HG03280 (cell line): Measurements from ENCODE around the gene DAAM2.

Experiments
- ATAC-seq: cut with Tn5 transposase; IDR thresholded peaks from one replicate; pipeline ENCODE4 v1.9.1; 2021; ENCODE audit warnings: mild to moderate bottlenecking, moderate library complexity; ENCODE audit not compliant: unreplicated experiment

Gene DAAM2

GRCh38 chr6:39904946-39905639 lies 112.9 kb downstream of the DAAM2 start:
- no peak for ATAC-seq

GRCh38 chr6:39905640-39905975 lies 113.4 kb downstream of the DAAM2 start:
- no peak for ATAC-seq

DNA sequence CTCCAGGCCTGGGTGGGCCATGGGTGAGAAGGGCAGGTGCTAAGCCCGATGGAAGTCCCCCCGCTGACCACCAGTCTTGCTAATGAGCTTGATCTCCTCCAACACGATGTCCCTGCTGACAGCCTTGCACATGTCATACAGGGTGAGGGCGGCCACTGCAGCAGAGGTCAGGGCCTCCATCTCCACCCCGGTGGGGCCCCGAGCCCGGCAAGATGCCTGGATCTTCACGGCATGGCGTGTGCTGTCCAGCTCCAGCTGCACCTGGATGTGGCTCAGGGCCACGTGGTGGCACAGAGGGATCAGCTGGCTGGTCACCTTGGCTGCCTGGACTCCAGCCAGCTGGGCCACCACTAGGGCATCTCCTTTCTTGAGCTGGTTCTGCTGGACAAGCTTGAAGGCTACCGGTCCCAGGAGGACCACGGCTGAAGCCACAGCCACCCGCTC lies 114.2 kb downstream of the DAAM2 start:
- no peak for ATAC-seq

- no peak for ATAC-seq
Observed at GRCh38 chr6:39907871-39908575, 115.8 kb downstream of the DAAM2 start.

GRCh38 chr6:39908838-39909583 lies 116.8 kb downstream of the DAAM2 start:
- ATAC-seq, result no peak

GRCh38 chr6:39909701-39910100 lies 117.5 kb downstream of the DAAM2 start:
- ATAC-seq, result no peak

GRCh38 chr6:39910164-39910563 lies 118.0 kb downstream of the DAAM2 start:
- ATAC-seq, result no peak

GRCh38 chr6:39910744-39911143 lies 118.6 kb downstream of the DAAM2 start:
- no peak for ATAC-seq

DNA sequence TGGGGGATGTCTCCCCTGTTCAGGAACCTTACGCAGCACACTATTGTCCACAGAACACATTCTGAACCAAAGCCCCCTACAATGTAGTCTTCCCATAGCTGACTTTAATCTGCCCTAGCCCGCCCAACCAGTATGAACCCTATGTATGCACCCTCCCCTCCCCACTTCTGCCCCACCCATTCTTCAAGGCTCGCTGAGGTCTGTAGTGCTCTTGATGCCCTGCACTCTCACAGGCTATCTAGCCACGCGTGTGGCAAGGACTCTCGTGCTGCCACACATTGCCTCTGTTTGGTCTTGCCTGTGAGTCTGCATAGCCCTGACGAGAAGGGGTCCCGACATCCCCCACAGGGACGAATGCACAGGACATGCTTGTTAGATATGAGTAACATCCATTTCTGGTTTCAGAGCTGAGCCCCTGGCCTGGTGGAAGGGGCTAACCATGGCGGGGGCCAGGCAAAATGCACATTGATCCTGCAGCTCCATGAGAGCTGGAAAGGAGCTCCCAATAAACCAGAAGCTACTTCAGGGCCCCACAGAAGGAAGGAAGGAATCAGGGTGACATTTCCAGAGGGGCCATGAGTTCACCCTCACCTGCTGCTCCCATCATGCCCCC lies 119.4 kb downstream of the DAAM2 start:
- no peak for ATAC-seq

DNA sequence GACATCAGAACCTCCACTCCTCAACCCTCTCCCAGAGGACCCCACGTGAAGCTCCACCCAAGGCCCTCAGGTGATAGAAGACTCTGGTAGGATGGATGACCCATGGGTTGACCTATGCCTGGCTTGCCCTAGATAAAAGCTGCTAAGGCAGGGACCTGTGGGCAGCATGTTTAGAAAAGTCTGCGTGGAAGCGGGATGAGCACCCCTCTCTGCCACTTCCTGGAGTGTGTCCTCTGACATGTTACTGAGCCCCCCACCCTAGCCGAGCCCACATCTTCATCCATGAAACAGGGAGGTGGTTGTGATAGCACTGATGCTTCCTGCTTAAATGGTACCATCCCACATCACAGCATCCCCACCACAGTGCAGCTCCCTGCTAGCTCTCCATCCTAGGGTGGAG lies 120.3 kb downstream of the DAAM2 start:
- ATAC-seq, result no peak

DNA sequence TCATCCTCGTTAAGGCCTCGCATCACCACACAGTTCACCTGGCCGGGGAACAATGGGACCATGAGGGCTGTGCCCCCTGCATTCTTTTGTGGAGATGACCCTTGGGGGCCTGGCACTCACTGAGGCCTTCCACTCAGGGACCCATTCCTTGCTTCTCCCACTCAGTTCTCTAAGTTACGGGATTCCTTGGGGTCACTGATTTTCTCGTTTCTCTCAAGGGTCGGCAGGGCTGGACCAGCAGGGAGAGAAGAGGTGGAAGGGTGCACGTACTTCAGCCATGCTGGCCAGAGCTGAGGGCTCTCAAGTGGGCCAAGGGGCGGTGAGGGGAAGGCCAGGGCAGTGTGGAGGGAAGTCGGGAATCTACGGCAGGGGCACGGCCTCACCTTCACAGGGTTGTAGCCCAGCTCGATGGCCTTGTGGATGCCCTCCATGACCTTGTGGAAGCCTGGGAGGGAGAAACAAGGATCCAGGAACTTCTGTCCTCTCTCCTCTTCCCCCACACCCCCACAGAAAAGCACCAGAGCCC lies 121.3 kb downstream of the DAAM2 start:
- ATAC-seq, result no peak

GRCh38 chr6:39914239-39914638 lies 122.1 kb downstream of the DAAM2 start:
- no peak for ATAC-seq

DNA sequence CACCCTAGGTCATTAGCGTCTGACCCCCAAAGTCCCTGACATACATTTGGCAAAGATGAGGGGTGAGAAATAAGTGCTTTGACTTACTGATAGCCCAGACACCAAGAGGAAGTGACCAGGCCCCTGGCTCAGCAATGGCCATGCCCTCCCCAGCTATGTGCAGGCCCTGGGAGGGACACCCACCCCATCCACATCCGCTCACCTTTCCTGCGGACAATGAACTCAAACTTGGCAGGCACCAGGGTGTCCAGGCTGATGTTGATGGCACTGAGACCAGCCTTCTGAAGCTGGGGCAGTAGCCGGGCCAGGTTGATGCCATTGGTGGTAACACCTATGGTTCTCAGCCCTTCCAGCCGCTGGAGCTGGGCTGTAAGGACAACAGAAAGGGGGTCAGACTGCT lies 123.7 kb downstream of the DAAM2 start:
- ATAC-seq, result no peak

GRCh38 chr6:39917329-39917728 lies 125.2 kb downstream of the DAAM2 start:
- no peak for ATAC-seq

DNA sequence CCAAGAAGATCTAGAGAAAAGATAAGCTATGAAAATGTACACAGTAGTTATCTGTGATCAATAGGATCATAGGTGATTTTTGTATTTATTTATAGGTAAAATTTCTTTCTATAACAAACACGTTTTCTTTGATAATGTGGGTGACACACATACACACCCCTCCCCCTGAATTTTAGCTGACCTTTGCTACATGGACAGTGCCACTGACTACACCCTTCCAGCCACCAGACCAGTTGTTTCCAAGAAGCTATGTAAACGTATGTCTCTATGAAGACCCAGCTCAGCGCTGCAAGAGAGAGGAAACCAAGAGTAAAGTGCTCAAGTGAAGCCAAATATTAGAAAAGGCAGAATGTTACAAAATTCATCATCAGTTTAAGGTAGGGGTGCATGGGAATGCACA lies 125.8 kb downstream of the DAAM2 start:
- no peak for ATAC-seq

DNA sequence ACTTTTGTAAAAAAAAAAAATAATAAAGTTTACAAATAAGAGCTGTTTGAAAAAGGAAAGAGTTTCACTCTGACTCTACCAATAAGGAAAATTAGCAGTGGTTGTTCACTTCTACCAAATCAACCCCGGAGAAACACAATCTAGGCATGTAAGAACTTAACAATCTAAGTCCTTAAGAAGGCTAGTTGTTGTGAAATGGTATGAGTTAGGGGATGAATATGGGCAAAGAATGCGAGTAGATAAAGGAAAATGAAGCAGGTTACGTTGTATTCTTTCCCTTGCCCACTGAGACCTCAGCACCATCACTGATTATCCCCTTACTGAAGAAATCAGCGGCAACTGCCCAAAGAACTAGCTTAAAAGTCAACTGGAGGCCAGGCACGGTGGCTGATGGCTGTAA lies 126.7 kb downstream of the DAAM2 start:
- no peak for ATAC-seq

GRCh38 chr6:39920157-39920556 lies 128.0 kb downstream of the DAAM2 start:
- no peak for ATAC-seq

- no peak for ATAC-seq
Observed at GRCh38 chr6:39922821-39923220, 130.6 kb downstream of the DAAM2 start.

GRCh38 chr6:39923394-39923793 lies 131.2 kb downstream of the DAAM2 start:
- no peak for ATAC-seq

DNA sequence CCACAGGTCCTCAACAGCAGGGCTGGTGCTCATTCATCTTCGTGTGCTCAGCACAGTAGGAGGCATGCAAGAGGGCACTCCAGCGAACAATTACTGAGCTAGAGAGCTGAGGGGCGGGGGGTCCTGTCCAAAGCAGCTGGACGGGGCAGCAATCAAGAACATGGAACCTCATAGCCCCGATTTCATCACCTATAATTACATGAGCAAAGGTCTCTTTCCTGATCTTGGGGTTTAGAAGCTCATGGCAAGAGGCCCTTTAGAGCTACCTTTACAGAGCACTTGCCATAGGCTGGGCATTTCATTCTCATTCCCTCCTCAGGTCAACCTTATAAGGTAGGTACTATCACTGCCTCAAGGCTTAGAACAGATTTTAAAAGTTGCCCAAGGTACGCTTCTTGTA lies 131.7 kb downstream of the DAAM2 start:
- ATAC-seq, result no peak

DNA sequence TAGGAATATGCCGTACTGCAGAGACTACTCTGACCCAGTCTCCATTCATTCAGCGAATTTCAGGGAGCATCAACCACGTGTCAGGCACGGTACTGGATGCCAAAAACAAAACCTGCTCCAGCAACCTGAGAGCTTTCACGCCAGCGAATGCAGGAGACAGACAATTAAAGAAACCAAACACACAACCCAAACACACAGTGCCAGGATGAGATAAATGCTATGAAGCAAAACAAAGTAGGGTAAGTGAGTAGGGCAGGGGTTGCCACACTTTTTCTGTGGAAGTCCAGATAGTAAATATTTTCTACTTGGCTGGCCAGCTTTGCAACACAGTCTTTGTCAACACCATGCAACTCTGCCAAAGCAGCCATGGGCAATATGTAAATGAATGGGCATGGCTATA lies 132.1 kb downstream of the DAAM2 start:
- no peak for ATAC-seq
